CD4-positive, alpha-beta T cell treated with Interleukin-10 for 1 hour (primary cell): Measurements from ENCODE around the gene PTGS1.
"Not testable (repeated sequence)": the region's sequence is repeated elsewhere in the genome, so short reads cannot be mapped to it uniquely, and the experiment has no call there.

Experiments
- DNase-seq: peaks from one replicate; pipeline ENCODE4 v3.0.0-alpha.2; 2020

PTGS1 gene

DNA sequence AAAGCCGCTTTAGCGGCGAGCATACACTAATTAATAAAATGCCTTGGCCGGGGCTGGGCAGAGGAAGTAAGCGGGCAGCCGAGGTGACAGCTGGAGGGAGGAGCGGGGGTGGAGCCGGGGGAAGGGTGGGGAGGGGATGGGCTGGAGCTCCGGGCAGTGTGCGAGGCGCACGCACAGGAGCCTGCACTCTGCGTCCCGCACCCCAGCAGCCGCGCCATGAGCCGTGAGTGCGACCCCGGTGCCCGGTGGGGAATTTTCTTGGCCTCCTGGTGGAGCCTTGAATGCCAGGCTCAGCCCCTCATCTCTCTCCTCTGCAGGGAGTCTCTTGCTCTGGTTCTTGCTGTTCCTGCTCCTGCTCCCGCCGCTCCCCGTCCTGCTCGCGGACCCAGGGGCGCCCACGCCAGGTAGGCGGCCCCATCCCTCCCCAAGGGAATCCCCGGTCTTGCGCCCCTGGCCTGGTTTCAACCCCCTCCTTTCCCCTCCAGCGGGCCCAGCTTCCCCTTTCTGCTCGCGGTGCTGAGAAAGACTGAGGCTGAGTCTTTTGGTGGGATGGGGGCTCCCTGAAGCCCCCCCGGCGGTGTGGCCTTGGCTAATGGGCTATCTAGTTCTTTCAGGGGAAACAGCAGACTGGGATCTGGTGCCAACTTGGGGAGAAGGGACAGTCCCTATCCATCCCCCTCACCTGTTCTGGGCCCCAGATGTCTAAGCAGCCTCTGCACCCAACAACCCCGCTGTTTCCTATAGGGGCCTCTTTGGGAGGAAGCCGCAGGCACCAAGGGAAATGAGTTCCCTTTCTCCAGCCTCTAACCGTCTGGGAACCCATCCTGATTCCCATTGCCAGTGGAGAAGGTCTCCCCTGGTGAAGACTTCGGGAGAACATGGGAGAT, at the start of gene PTGS1:
TSS of gene PTGS1 (plus strand) at position 156 of the 887 bp plus-strand sequence. CDS start at position 217, 61 bp downstream.
- DNase-seq = no peak

DNA sequence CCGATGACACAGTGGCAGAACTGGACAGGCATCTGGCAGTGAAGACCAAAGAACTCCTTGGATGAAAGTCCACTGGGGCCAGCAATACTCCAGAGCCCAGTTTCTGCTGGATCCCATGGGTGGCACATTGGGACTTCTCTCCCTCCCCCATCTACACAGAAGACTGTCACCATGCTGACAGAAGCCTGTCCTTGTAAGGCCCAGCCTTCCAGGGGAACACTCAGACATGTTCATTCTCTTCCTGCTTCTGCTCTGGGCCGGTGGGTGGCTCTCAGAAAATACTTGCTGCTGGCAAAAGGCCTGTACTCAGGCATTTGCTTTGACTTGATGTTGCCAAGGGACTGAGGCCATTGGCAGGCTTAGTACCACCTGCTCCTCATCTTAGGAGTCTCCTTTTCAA, 48.3 kb upstream of the PTGS1 start:
- no peak for DNase-seq

DNA sequence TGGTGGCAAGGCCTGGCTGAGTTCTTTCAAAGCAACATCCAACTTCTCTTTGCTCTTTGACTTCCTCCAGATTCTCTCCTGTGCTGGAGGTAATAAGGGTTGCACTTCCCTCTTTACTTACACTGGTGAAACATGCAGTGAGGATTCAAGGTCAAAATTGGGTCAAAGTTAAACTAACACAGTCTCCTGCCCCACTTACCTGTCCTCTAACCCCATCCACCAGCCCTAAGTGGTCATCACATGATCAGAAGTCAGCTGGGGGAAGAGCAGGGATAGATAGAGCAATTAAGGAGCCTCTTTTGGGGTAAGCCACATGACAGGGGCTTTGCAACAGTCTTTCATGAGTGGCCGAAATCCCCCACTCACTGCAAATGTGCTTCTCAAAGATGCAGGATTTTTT, 46.2 kb upstream of the PTGS1 start:
- not testable (repeated sequence) for DNase-seq

DNA sequence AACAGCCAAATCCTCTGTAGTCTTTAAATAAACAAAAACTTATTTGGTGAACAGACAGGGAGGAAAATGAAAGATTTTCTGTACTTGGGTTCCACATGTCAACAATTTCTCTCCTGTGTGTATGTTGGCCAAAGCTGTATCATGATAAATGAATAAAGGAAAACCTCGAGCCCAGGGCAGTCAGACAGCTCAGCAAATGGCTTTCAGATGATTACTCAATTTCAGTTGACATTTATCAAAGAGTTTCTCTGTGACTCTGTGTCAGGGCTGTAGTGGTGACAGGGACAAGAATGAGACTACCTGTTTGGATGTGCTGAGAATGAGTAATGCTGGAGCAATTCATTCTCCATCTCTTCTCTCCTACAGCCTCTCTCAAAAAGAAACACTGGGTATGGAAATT, 45.7 kb upstream of the PTGS1 start:
- no peak for DNase-seq

DNA sequence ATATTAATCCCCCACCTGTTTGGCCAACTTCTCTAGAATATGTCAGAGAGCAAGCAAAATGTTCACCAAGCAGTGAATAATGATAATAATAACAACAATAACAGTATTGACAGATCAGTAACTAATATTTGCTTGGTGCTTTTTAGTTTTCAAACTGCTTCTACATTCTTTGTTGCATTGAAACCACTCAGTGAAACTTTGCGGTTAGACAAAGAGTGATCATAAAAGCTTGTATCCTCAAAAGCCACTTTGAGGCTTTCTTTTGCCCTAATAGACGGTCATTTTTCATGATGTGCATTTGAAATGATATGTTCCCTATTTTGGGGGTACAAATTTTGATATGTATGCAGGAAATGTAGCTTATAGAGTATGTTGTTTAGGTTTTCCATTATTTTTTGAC, 43.6 kb upstream of the PTGS1 start:
- DNase-seq = no peak

- no peak for DNase-seq
Observed at GRCh38 chr9:122329597-122329996, 41.2 kb upstream of the PTGS1 start.

DNA sequence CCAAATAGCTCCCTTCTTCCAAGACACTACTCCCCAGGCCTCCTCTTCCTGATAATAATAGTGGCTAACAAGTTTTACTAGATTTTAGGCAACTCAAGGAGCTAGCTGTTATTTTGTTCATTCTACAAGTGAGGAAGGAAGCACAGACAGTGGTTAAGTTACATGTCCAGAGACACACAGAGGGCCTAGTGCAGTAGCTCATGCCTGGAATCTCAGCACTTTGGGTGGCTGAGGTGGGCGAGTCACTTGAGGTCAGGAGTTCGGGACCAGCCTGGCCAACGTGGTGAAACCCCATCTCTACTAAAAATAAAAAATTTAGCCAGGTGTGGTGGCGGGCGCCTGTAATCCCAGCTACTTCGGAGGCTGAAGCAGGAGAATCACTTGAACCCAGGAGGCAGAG, 40.4 kb upstream of the PTGS1 start:
- DNase-seq = not testable (repeated sequence)

DNA sequence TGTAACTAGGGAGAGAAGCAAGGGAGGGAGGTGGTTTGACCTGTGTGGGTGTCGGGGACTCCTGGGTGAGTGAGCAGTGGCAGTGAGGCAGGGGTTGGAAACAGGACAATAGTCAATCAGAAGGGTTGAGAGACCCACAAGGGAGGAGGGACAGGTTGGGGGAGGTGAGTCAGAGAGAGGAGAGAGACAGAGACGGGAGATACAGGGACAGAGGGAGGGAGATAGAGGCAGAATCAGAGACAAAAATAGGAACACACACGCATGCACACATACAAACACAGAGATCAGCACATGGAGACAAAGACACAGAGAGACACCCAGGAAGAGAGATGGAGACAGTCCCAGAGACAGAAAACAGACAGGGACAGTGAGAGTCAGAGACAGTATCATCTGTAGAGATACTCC, 39.3 kb upstream of the PTGS1 start:
- no peak for DNase-seq

DNA sequence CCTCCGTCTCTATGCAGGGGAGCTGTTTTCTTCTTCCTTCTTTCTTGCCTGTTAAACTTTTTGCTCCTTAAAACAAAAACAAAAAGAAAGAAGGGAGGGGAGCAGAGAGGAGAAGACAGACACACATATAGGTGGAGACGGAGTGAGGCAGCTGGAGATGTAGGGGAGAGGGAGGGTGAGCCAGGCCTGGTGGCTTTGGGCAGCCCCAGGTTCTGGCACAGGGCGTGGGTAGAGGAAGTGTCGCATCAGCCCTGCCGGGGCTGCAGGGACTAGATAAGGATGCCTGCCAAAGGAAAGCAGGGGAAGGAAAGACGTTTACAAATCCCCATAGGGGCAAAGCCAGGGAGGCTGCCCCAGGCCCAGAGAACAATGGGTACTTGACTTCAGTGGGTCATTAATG, 38.7 kb upstream of the PTGS1 start:
- DNase-seq = no peak

DNA sequence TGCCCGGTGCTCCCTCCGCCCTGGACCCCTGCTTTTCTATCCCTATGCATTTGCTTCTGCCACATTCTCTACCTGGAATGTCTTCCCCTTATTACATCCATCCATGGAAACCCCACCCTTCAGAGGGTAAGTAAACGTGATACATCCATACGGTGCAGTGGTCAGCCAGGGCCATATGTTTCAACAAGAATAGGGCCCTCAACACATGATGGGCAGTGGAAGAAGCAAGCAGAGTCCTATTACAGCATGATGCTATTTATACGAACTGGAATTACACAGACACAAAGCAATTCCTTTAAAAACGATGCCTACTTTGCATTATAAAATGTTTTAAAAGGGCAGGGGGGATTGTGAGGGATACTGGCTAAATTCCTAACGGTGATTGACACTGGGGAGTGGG, 38.2 kb upstream of the PTGS1 start:
- no peak for DNase-seq

- DNase-seq = no peak
Observed at GRCh38 chr9:122333169-122333808, 37.5 kb upstream of the PTGS1 start.

DNA sequence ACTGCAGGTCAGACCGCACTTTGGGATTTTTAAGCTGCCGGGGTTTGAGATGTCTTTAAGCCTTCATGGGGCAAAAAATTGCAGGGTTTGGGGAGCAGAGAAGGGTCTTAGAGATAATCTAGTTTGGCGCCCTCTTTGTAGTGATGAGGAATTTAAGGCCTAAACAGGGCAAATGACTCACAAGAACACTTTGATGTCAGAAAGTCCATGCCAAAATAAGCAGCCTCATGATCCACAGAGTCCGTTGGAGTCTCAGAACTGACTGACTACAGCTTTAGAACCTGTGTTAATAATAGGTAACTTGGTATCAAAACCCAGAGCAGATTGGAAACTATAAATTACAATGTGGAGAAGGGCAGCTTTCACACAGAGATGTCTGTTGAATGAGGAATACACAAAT, 35.9 kb upstream of the PTGS1 start:
- DNase-seq = no peak

DNA sequence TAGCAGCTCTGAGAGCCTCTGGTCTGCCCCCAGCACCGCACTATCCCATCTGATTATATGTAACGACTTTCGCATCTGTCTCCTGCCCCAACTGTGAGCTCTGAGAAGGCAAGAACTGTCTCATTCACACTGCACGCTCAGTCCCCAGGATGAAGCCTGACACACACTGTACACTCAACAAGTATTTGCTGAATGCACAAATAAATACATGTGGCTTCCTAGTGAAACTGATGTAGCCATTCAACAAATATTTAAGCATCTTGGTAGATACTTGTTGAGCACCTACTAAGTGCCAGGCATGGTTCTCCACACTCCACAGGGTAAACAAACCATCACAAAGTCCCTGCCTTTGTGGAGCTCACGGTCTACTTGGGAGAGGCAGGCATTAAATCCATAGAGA, 34.6 kb upstream of the PTGS1 start:
- DNase-seq = no peak

DNA sequence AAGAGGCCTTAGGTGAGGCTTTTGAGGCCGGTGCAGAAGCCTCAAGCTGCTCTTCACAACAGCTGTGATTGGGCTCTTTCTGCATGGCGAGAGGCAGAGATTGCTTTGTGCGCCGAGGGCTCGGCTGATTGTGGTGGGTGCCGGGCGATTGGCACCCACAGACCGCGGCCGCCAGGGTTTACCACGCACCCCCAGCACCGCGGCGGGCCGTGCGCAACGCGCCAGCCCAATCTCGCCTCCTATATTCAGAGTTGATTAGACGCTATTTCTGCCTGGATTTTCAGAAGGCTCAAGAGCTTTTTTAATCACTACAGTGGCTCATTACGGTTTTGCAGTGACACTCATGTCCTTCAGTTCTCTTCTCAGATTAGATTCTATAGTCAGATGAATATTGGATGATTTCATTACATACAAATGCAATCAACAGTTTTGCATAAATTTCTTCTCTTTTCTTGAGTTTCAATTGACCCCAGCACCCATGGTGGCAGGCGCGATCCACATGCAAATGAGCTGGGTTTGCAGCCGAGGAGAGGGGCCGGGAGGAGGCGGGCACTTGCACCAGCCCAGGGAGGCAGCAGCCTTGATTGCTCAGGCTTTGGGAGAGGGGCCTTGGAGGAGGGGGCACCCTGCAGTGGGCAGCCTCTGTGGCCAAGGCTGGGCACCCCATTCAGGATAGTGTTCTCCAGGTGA, 33.8 kb upstream of the PTGS1 start:
- DNase-seq = no peak

- DNase-seq = no peak
Observed at GRCh38 chr9:122337556-122337929, 33.3 kb upstream of the PTGS1 start.

GRCh38 chr9:122338536-122338935, 32.3 kb upstream of the PTGS1 start:
- DNase-seq = no peak

GRCh38 chr9:122338994-122339393, 31.8 kb upstream of the PTGS1 start:
- DNase-seq = no peak

DNA sequence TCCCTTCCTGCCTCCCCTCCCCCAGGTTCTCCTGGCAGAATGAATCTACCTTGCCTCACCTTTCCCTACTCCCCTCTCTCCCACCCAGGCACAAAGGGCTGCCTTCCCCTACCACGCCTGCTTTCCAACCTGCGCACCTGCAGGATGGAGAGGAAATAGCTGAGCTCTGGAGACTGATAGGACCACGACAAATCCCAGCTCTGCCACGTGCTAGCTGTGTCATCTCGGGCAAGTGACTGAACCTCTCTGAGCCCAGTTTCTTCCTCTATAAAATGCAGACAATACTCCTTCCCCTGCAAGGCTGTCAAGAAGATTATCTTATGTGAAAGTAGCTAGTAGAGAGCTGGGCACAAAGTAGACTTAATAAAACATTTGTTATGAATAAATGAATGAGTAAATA, 31.2 kb upstream of the PTGS1 start:
- DNase-seq = no peak

DNA sequence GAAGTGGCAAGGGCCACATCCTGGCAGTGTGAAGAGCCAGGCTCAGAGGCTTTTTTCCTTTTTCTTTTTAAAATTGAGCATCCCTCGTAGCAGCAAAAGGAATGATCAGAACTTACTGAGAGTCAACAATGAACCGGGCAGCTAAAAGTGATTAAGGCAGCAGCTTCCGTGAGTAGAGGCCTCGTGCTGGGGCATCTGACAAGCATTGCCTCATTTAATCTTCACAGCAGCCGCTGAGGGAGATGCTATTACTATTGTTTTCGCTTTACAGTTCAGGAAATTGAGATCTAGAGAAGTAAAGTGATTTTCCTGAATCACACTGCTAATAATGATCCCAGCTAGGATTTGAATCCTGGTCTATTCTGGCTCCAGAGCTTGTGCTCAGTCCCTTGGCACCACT, 30.7 kb upstream of the PTGS1 start:
- DNase-seq = no peak

DNA sequence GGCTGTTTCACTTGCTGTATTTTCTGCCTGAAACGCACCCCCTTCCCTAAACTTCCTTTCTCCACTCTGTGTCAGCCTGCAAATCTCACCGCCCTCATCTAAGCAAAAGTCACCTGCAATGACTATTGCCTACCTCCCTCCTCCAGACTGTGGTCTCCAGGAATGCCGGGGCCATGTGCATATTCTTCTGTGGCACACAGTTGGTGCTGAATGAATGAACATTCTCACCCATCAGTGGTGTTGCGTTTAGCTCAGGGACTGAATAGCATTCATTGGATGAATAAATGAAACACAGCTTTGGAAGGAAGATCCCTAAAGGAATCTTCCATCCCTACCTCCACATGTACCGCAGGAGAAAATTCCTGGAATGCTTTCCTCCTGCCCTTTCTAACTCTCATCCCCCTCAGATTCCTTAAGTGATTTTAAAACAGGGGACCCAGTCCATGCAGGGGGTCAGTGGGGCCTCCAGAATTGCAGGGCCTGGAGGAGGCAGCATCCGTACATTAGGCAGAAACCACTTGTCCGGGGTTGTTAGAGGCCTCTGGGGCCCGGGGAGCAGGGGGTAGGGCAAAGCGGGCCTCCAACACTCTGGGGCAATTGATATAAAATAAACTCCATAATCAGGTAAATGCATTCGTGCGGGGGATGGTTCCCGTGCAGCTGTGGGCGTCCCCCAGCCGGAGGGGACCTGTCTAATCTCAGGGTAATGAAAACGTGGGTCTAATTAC, 28.3 kb upstream of the PTGS1 start:
- DNase-seq = no peak

GRCh38 chr9:122346478-122347347, 24.1 kb upstream of the PTGS1 start:
- peak; percentile 6 for DNase-seq
